ENCODE data around the gene CHD2.

CHD2 gene

GRCh38 chr15:92962914-92963313 is 62.8 kb downstream of the CHD2 start:
- DNase-seq (ENCODE audit: low read depth), result no peak

- DNase-seq (ENCODE audit: low read depth), result no peak
These were observed 63.7 kb downstream of the CHD2 start for GRCh38 chr15:92963794-92964193.

GRCh38 chr15:92968926-92969651 is 69.0 kb downstream of the CHD2 start:
- no peak for DNase-seq (ENCODE audit: low read depth)

GRCh38 chr15:92970656-92971055 is 70.5 kb downstream of the CHD2 start:
- no peak for DNase-seq (ENCODE audit: low read depth)

- no peak for DNase-seq (ENCODE audit: low read depth)
These were observed 71.0 kb downstream of the CHD2 start for GRCh38 chr15:92971081-92971480.

- no peak for DNase-seq (ENCODE audit: low read depth)
These were observed 71.6 kb downstream of the CHD2 start for GRCh38 chr15:92971713-92972112.

GRCh38 chr15:92974183-92974915 is 74.2 kb downstream of the CHD2 start:
- DNase-seq (ENCODE audit: low read depth), result no peak

GRCh38 chr15:92979011-92979701 is 79.0 kb downstream of the CHD2 start:
- DNase-seq (ENCODE audit: low read depth), result no peak

GRCh38 chr15:92981333-92981732 is 81.2 kb downstream of the CHD2 start:
- DNase-seq (ENCODE audit: low read depth), result no peak

GRCh38 chr15:92984161-92984560 is 84.0 kb downstream of the CHD2 start:
- no peak for DNase-seq (ENCODE audit: low read depth)

- DNase-seq (ENCODE audit: low read depth), result no peak
These were observed 89.3 kb downstream of the CHD2 start for GRCh38 chr15:92989470-92989869.

GRCh38 chr15:92990031-92990430 is 89.9 kb downstream of the CHD2 start:
- no peak for DNase-seq (ENCODE audit: low read depth)

GRCh38 chr15:92992720-92993119 is 92.6 kb downstream of the CHD2 start:
- no peak for DNase-seq (ENCODE audit: low read depth)

- DNase-seq (ENCODE audit: low read depth), result no peak
These were observed 97.7 kb downstream of the CHD2 start for GRCh38 chr15:92997821-92998220.

- no peak for DNase-seq (ENCODE audit: low read depth)
These were observed 101.0 kb downstream of the CHD2 start for GRCh38 chr15:93001156-93001555.

GRCh38 chr15:93001881-93002280 is 101.8 kb downstream of the CHD2 start:
- no peak for DNase-seq (ENCODE audit: low read depth)

GRCh38 chr15:93005133-93005532 is 105.0 kb downstream of the CHD2 start:
- no peak for DNase-seq (ENCODE audit: low read depth)

GRCh38 chr15:93007994-93008393 is 107.9 kb downstream of the CHD2 start:
- no peak for DNase-seq (ENCODE audit: low read depth)

- DNase-seq (ENCODE audit: low read depth), result no peak
These were observed 112.7 kb downstream of the CHD2 start for GRCh38 chr15:93012786-93013185.

- DNase-seq (ENCODE audit: low read depth), result no peak
These were observed 117.4 kb downstream of the CHD2 start for GRCh38 chr15:93017526-93017925.

- no peak for DNase-seq (ENCODE audit: low read depth)
These were observed 118.5 kb downstream of the CHD2 start for GRCh38 chr15:93018574-93018973.

- no peak for DNase-seq (ENCODE audit: low read depth)
These were observed 119.0 kb downstream of the CHD2 start for GRCh38 chr15:93019090-93019489.

GRCh38 chr15:93019971-93020370 is 119.8 kb downstream of the CHD2 start:
- DNase-seq (ENCODE audit: low read depth), result no peak

Data from stimulated activated CD8-positive, alpha-beta memory T cell treated with anti-CD3 and anti-CD28 coated beads, Interleukin-15, amount 100 ng/mL, for 1 hour (primary cell).